GM12878 (cell line): ENCODE data around the gene POLR2F.

Source experiments
- SMC3 ChIP-seq: IDR thresholded peaks from 2 replicates; pipeline ENCODE4 v1.6.1; 2011; ENCODE audit warnings: low read length, improper control_type of control experiment, borderline replicate concordance
- TF ChIP-seq, protein P1 (sequence below), 3 experiments: IDR thresholded peaks in 2 of 3; conservative IDR thresholded peaks in 1 of 3; 2 replicates each; pipeline ENCODE4 v1.5.1; 2011; ENCODE audit warnings: low read depth in 3 of 3, low read length in 3 of 3, mild to moderate bottlenecking in 3 of 3, control low read depth in 2 of 3, moderate library complexity in 2 of 3, inconsistent platforms in 1 of 3, mixed read lengths in 1 of 3; ENCODE audit not compliant: control insufficient read depth in 2 of 3, insufficient read depth in 1 of 3; ENCODE audit errors: extremely low read depth in 1 of 3

GRCh38 chr22:38017272-38017920 is 63.9 kb downstream of the POLR2F start:
- TF ChIP-seq, protein P1, sequence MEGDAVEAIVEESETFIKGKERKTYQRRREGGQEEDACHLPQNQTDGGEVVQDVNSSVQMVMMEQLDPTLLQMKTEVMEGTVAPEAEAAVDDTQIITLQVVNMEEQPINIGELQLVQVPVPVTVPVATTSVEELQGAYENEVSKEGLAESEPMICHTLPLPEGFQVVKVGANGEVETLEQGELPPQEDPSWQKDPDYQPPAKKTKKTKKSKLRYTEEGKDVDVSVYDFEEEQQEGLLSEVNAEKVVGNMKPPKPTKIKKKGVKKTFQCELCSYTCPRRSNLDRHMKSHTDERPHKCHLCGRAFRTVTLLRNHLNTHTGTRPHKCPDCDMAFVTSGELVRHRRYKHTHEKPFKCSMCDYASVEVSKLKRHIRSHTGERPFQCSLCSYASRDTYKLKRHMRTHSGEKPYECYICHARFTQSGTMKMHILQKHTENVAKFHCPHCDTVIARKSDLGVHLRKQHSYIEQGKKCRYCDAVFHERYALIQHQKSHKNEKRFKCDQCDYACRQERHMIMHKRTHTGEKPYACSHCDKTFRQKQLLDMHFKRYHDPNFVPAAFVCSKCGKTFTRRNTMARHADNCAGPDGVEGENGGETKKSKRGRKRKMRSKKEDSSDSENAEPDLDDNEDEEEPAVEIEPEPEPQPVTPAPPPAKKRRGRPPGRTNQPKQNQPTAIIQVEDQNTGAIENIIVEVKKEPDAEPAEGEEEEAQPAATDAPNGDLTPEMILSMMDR (IDR thresholded peaks at IDR 0.05 in 2 of 3, conservative IDR thresholded peaks at IDR 0.05 in 1 of 3; ENCODE audit: control insufficient read depth in 2 of 3, extremely low read depth in 1 of 3, insufficient read depth in 1 of 3, low read depth in 3 of 3, low read length in 3 of 3) = no peak
- TF ChIP-seq SMC3 = no peak
